ENCODE measurements around the gene MAN2A2.

DNA sequence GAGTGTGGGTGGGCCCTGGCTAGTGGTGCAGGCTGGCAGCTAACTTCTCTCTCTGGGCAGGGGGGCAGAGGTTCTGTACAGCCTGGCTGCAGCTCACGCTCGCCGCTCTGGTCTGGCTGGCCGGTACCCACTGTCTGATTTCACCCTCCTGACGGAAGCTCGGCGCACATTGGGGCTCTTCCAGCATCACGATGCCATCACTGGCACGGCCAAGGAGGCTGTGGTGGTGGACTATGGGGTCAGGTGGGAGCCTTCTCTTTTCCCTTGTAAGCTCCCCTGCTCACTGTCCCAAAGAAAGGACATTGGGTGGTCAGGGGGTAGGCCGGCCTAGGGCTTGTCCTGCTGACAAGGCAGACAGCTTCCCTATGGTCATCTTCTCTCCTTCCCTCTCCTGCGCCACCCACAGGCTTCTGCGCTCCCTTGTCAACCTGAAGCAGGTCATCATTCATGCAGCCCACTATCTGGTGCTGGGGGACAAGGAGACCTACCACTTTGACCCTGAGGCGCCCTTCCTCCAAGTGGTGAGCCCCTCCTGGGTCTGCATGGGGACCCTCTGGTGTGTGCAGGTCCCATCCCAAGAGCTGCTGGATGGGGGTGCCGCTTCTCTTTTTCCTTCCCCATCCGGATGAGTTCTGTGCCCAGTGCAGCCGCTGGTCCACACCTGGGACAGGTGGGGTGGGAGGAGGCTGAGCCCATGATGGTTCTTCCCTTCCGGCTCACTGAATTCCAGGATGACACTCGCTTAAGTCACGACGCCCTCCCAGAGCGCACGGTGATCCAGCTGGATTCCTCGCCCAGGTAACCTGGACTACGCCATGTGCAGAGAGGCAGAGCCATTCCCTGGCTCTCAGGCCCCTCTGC, 7.6 kb downstream of the MAN2A2 start:
- TF ChIP-seq, protein P1, sequence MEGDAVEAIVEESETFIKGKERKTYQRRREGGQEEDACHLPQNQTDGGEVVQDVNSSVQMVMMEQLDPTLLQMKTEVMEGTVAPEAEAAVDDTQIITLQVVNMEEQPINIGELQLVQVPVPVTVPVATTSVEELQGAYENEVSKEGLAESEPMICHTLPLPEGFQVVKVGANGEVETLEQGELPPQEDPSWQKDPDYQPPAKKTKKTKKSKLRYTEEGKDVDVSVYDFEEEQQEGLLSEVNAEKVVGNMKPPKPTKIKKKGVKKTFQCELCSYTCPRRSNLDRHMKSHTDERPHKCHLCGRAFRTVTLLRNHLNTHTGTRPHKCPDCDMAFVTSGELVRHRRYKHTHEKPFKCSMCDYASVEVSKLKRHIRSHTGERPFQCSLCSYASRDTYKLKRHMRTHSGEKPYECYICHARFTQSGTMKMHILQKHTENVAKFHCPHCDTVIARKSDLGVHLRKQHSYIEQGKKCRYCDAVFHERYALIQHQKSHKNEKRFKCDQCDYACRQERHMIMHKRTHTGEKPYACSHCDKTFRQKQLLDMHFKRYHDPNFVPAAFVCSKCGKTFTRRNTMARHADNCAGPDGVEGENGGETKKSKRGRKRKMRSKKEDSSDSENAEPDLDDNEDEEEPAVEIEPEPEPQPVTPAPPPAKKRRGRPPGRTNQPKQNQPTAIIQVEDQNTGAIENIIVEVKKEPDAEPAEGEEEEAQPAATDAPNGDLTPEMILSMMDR (IDR thresholded peaks at IDR 0.05; ENCODE audit: poor library complexity), result no peak
- TF ChIP-seq EZH2 (IDR thresholded peaks at IDR 0.05; ENCODE audit: borderline replicate concordance), result no peak

Measured in hepatocyte (in vitro differentiated cells).